ENCODE data around the gene GNG12. TPM values are rescaled to one million over a fixed set of nuclear protein-coding genes. Genes with fewer than 3 reads are reported as not detected.

Gene GNG12
- total RNA-seq, 1 experiment from 2014 or later, result 14.3 TPM

DNA sequence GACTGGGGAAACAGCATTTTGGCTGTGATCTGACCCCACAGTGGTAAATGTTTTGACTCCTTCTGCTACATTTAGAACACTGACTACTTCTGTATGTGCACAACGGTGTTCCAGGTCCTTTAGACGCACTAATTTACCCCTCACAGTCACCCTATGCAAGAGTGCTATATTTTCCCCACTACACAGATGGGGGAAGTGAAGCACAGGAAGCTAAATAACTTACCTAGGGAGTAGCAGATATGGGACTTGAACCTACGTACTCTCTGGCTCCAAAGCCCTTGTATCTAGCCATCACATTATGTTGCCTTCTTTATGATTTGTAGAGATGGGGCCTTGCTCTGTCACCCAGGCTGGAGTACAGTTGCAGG, 99.0 kb downstream of the GNG12 start:
- no peaks in the 10 kb centered on the region for H3K27me3 Mint-ChIP-seq (ENCODE audit: low read depth)
- Histone ChIP-seq H2BK5ac (ENCODE audit: insufficient read length, low read length) (no peak overlapping the region), H2BK12ac (ENCODE audit: insufficient read length, low read depth, low read length) (no peak overlapping the region), H2BK20ac (ENCODE audit: low read depth, low read length, poor library complexity, severe bottlenecking) (no peak overlapping the region), H2BK15ac (ENCODE audit: low read depth, low read length) (no peak overlapping the region), H3K79me1 (ENCODE audit: insufficient read depth, low read depth, low read length, poor library complexity, severe bottlenecking) (no peaks in the 10 kb centered on the region), H3K9ac (ENCODE audit: extremely low read depth, insufficient read length, low read length) (no peak overlapping the region), H4K8ac (replicated peaks; ENCODE audit: insufficient read length, low read depth, low read length) (no peak overlapping the region), H3K14ac (ENCODE audit: insufficient read depth, low read length) (no peak overlapping the region), H3K18ac (ENCODE audit: insufficient read length, low read depth, low read length) (no peak overlapping the region), H3K4me2 (ENCODE audit: insufficient read depth, insufficient read length, low read length) (no peak overlapping the region), H4K20me1 (ENCODE audit: control insufficient read depth, insufficient read depth, insufficient read length) (peaks cover 2% of the 10 kb centered on the region), H3K4ac (ENCODE audit: low read depth, low read length) (no peak overlapping the region), H3K4me1 (ENCODE audit: insufficient read depth, low read length) (no peaks in the 10 kb centered on the region; the same call in 1 of the 2 replicates), H3K56ac (ENCODE audit: insufficient read length, low read depth, low read length) (no peak overlapping the region), H3K27me3 (ENCODE audit: insufficient read depth, low read length) (no peaks in the 10 kb centered on the region), H2AK5ac (ENCODE audit: insufficient read length, low read length) (no peak overlapping the region), H3K79me2 (ENCODE audit: insufficient read depth, low read length) (no peaks in the 10 kb centered on the region), H2AFZ (ENCODE audit: low read length) (no peak overlapping the region), H3K23me2 (ENCODE audit: insufficient read length, low read depth, low read length, poor library complexity, severe bottlenecking) (no peaks in the 10 kb centered on the region), H4K91ac (ENCODE audit: insufficient read length, low read depth, low read length) (no peak overlapping the region), H3K23ac (ENCODE audit: insufficient read length, low read depth, low read length) (no peak overlapping the region), H3T11ph (ENCODE audit: low read length) (no peak overlapping the region), H3K9me3 (ENCODE audit: control insufficient read depth, low read depth, low read length) (no peaks in the 10 kb centered on the region), H2BK120ac (ENCODE audit: low read depth, low read length, poor library complexity, severe bottlenecking) (no peak overlapping the region), H3K27ac (ENCODE audit: insufficient read length, low read depth, low read length) (no peak overlapping the region), H4K5ac (ENCODE audit: insufficient read length, low read depth, low read length) (no peak overlapping the region)
- no CpG with 5 or more reads among the region's 3 CpGs for WGBS (ENCODE audit: extremely low coverage, insufficient read length, low lambda C conversion rate)
- H3K4me3 Mint-ChIP-seq, result no peak overlapping the region
- TF ChIP-seq, protein P1, sequence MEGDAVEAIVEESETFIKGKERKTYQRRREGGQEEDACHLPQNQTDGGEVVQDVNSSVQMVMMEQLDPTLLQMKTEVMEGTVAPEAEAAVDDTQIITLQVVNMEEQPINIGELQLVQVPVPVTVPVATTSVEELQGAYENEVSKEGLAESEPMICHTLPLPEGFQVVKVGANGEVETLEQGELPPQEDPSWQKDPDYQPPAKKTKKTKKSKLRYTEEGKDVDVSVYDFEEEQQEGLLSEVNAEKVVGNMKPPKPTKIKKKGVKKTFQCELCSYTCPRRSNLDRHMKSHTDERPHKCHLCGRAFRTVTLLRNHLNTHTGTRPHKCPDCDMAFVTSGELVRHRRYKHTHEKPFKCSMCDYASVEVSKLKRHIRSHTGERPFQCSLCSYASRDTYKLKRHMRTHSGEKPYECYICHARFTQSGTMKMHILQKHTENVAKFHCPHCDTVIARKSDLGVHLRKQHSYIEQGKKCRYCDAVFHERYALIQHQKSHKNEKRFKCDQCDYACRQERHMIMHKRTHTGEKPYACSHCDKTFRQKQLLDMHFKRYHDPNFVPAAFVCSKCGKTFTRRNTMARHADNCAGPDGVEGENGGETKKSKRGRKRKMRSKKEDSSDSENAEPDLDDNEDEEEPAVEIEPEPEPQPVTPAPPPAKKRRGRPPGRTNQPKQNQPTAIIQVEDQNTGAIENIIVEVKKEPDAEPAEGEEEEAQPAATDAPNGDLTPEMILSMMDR (conservative IDR thresholded peaks at IDR 0.05), result no peak
- H3K36me3 Mint-ChIP-seq (ENCODE audit: insufficient read depth in 1 of 3, low read depth in 3 of 3), result no peaks in the 10 kb centered on the region
- H3K4me1 Mint-ChIP-seq, result peaks cover 19 to 25% of the 10 kb centered on the region in 2 experiments
- no peaks in the 10 kb centered on the region; a peak in 1 of 5 replicates for H3K9me3 Mint-ChIP-seq
- no peak overlapping the region; a peak in 1 of 7 replicates for H3K27ac Mint-ChIP-seq
- DNase-seq, result no peak

Measured in H9 (cell line).